ENCODE measurements around the gene AFF3.
"Not testable (repeated sequence)": the region's sequence is repeated elsewhere in the genome, so short reads cannot be mapped to it uniquely, and the experiment has no call there.

Gene AFF3

GRCh38 chr2:99957332-99958133 lies 184.9 kb downstream of the AFF3 start:
- H3K4me3 ChIP-seq (ENCODE audit: low read depth, low read length), result no peak overlapping the region
- no peak for TF ChIP-seq CTCF (IDR thresholded peaks at IDR 0.05; ENCODE audit: control insufficient read depth, extremely low read depth, insufficient read depth)
- DNase-seq (ENCODE audit: low read depth), result no peak

GRCh38 chr2:99956232-99957030 lies 186.0 kb downstream of the AFF3 start:
- no peak overlapping the region for H3K4me3 ChIP-seq (ENCODE audit: low read depth, low read length)
- DNase-seq (ENCODE audit: low read depth), result no peak
- no peak for TF ChIP-seq CTCF (IDR thresholded peaks at IDR 0.05; ENCODE audit: control insufficient read depth, extremely low read depth, insufficient read depth)

GRCh38 chr2:99953750-99954149 lies 188.6 kb downstream of the AFF3 start:
- no peak overlapping the region for H3K4me3 ChIP-seq (ENCODE audit: low read depth, low read length)
- no peak for TF ChIP-seq CTCF (IDR thresholded peaks at IDR 0.05; ENCODE audit: control insufficient read depth, extremely low read depth, insufficient read depth)
- no peak for DNase-seq (ENCODE audit: low read depth)

GRCh38 chr2:99949963-99950362 lies 192.4 kb downstream of the AFF3 start:
- no peak for TF ChIP-seq CTCF (IDR thresholded peaks at IDR 0.05; ENCODE audit: control insufficient read depth, extremely low read depth, insufficient read depth)
- no peak for DNase-seq (ENCODE audit: low read depth)
- no peak overlapping the region for H3K4me3 ChIP-seq (ENCODE audit: low read depth, low read length)

GRCh38 chr2:99949530-99949929 lies 192.9 kb downstream of the AFF3 start:
- no peak for DNase-seq (ENCODE audit: low read depth)
- no peak overlapping the region for H3K4me3 ChIP-seq (ENCODE audit: low read depth, low read length)
- no peak for TF ChIP-seq CTCF (IDR thresholded peaks at IDR 0.05; ENCODE audit: control insufficient read depth, extremely low read depth, insufficient read depth)

GRCh38 chr2:99948010-99948409 lies 194.4 kb downstream of the AFF3 start:
- DNase-seq (ENCODE audit: low read depth), result no peak
- no peak for TF ChIP-seq CTCF (IDR thresholded peaks at IDR 0.05; ENCODE audit: control insufficient read depth, extremely low read depth, insufficient read depth)

GRCh38 chr2:99947366-99947765 lies 195.0 kb downstream of the AFF3 start:
- H3K4me3 ChIP-seq (ENCODE audit: low read depth, low read length); DNase-seq (ENCODE audit: low read depth): not testable (repeated sequence)

More at GRCh38 chr2:99948010-99948409, 194.4 kb downstream of the AFF3 start:
- no peak overlapping the region for H3K4me3 ChIP-seq (ENCODE audit: low read depth, low read length)

Measured in LNCaP clone FGC (cell line).